Loucy (cell line): ENCODE data around the gene C6orf62.
"Not testable (repeated sequence)": the region's sequence is repeated elsewhere in the genome, so short reads cannot be mapped to it uniquely, and the experiment has no call there.

Experiments
- CTCF ChIP-seq: fragments of 200-600 bp; sonication (generic); conservative IDR thresholded peaks from 2 replicates; pipeline ENCODE4 v1.5.1; 2014; ENCODE audit warnings: mild to moderate bottlenecking, antibody characterized with exemption, low read length
- EZH2phosphoT487 ChIP-seq: fragments of 200-600 bp; IDR thresholded peaks from 2 replicates; pipeline ENCODE4 v1.6.1; 2018; ENCODE audit warnings: antibody characterized with exemption, mild to moderate bottlenecking, moderate library complexity, borderline replicate concordance

DNA sequence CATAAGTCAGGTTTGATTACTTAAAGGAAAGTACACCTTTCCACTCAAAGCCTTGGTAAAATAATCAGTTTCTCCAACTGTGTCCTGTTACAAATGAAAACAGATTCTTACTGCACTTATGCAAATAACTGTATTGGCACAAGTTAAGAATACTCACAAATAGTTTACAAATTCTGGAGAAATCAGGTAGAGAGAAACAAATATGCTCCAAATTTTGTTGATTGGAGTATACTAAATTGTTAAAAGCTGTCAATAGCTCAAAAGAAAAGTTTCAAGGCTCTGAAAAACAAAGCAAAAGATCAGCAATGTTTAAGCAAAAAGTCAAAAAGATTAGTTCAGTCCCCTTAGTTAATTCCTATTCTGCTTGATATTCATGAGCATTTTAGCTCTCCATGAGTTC, 48.5 kb downstream of the C6orf62 start:
- not testable (repeated sequence) for TF ChIP-seq CTCF, EZH2phosphoT487
